ENCODE data around the gene VCL. TPM values are rescaled to one million over a fixed set of nuclear protein-coding genes. Genes with fewer than 3 reads are reported as not detected.

VCL gene
- polyA plus RNA-seq = 11.2 and 17.8 TPM in 2 replicates
- 23.0 and 25.6 TPM in 2 replicates for polyA minus RNA-seq

- H3K4me3 ChIP-seq (ENCODE audit: low read length) = peak within 1 kb of the TSS; percentile 92
- no peaks in the 10 kb centered on the region for H3K27me3 ChIP-seq (ENCODE audit: insufficient read depth, low read depth, low read length)
- H3K4me2 ChIP-seq (ENCODE audit: low read length) = peak within 1 kb of the TSS; percentile 87
- TF ChIP-seq POLR2AphosphoS5 (IDR thresholded peaks at IDR 0.05) = peak; percentile 98
- no peak for TF ChIP-seq EP300 (conservative IDR thresholded peaks at IDR 0.05; ENCODE audit: poor library complexity, severe bottlenecking)
- TF ChIP-seq RAD21 (conservative IDR thresholded peaks at IDR 0.05) = peak; percentile 18
- TF ChIP-seq EZH2 (IDR thresholded peaks at IDR 0.05; ENCODE audit: borderline replicate concordance, insufficient read depth, low read length, poor library complexity, severe bottlenecking) = no peak
- peak; percentile 93 for TF ChIP-seq TAF1 (IDR thresholded peaks at IDR 0.05; ENCODE audit: low read depth)
- TF ChIP-seq CTCF (IDR thresholded peaks at IDR 0.05; ENCODE audit: poor library complexity, severe bottlenecking) = no peak
- TF ChIP-seq MXI1 (conservative IDR thresholded peaks at IDR 0.05; ENCODE audit: poor library complexity, severe bottlenecking) = peak; percentile 80
- TF ChIP-seq REST (IDR thresholded peaks at IDR 0.05; ENCODE audit: borderline replicate concordance) = peak; percentile 91
- TF ChIP-seq SMC3 (conservative IDR thresholded peaks at IDR 0.05; ENCODE audit: poor library complexity) = peak; percentile 40
- H3K9me3 ChIP-seq (ENCODE audit: low read length) = no peaks in the 10 kb centered on the region
- no peaks in the 10 kb centered on the region for H4K20me1 ChIP-seq (ENCODE audit: insufficient read depth)
- peak within 1 kb of the TSS; percentile 80 for H2AFZ ChIP-seq (ENCODE audit: low read depth, low read length)
- peak within 1 kb of the TSS; percentile 92 for H3K27ac ChIP-seq (ENCODE audit: low read length)
- H3K9me2 ChIP-seq (ENCODE audit: insufficient read depth, low read length) = no peaks in the 10 kb centered on the region
- no peaks in the 10 kb centered on the region for H3K36me3 ChIP-seq (ENCODE audit: insufficient read depth, low read length)
- peak within 1 kb of the TSS; percentile 94 for H3K9ac ChIP-seq (ENCODE audit: low read length)
- peaks cover 17% of the 10 kb centered on the region for H3K79me2 ChIP-seq (replicated peaks; ENCODE audit: insufficient read depth, low read length)
- no peaks in the 10 kb centered on the region for H3F3A ChIP-seq (ENCODE audit: insufficient read depth, low read length, poor library complexity, severe bottlenecking)
Measured at GRCh38 chr10:73997787-73998622, at the start of gene VCL. TSS of gene VCL (plus strand) at chr10:73998116. CDS start at chr10:73998208, 92 bp downstream.

- Histone ChIP-seq H3K4me3 (ENCODE audit: low read length) (no peak overlapping the region), H3K4me2 (ENCODE audit: low read length) (no peak overlapping the region), H3K9me3 (ENCODE audit: low read length) (no peaks in the 10 kb centered on the region), H2AFZ (ENCODE audit: low read depth, low read length) (no peak overlapping the region), H3K27me3 (ENCODE audit: insufficient read depth, low read depth, low read length) (no peaks in the 10 kb centered on the region), H3F3A (ENCODE audit: insufficient read depth, low read length, poor library complexity, severe bottlenecking) (no peaks in the 10 kb centered on the region), H3K79me2 (replicated peaks; ENCODE audit: insufficient read depth, low read length) (no peaks in the 10 kb centered on the region), H3K9ac (ENCODE audit: low read length) (no peak overlapping the region), H3K27ac (ENCODE audit: low read length) (no peak overlapping the region), H3K36me3 (ENCODE audit: insufficient read depth, low read length) (no peaks in the 10 kb centered on the region), H3K9me2 (ENCODE audit: insufficient read depth, low read length) (no peaks in the 10 kb centered on the region), H4K20me1 (ENCODE audit: insufficient read depth) (no peaks in the 10 kb centered on the region)
- TF ChIP-seq EP300 (conservative IDR thresholded peaks at IDR 0.05; ENCODE audit: poor library complexity, severe bottlenecking) = no peak
- TF ChIP-seq REST (IDR thresholded peaks at IDR 0.05; ENCODE audit: borderline replicate concordance) = no peak
- no peak for TF ChIP-seq SMC3 (conservative IDR thresholded peaks at IDR 0.05; ENCODE audit: poor library complexity)
- no peak for TF ChIP-seq EZH2 (IDR thresholded peaks at IDR 0.05; ENCODE audit: borderline replicate concordance, insufficient read depth, low read length, poor library complexity, severe bottlenecking)
- no peak for TF ChIP-seq TAF1 (IDR thresholded peaks at IDR 0.05; ENCODE audit: low read depth)
Measured at GRCh38 chr10:73948947-73949633, 48.8 kb upstream of the VCL start.
